OCI-LY1 (cell line): ENCODE results near the gene DCDC1.

Experiments used
- H2AFZ ChIP-seq: fragments of 200-600 bp; sonication (generic), shearing (Covaris generic); 2 replicates; pipeline ENCODE4 v1.6.0; 2014; ENCODE audit warnings: antibody characterized with exemption, mild to moderate bottlenecking, low read length
- H3F3A ChIP-seq: fragments of 200-600 bp; sonication (generic), shearing (Covaris generic); 2 replicates; pipeline ENCODE4 v1.6.0; 2014; ENCODE audit warnings: mild to moderate bottlenecking, antibody characterized with exemption, low read length, moderate library complexity; ENCODE audit not compliant: insufficient read depth
- H3K27ac ChIP-seq: fragments of 200-600 bp; sonication (generic); 2 replicates; pipeline ENCODE4 v1.5.1; 2014; ENCODE audit warnings: low read length, mixed run types, mild to moderate bottlenecking, low read depth; ENCODE audit not compliant: poor library complexity, severe bottlenecking
- H3K27me3 ChIP-seq: fragments of 200-600 bp; sonication (generic); 2 replicates; pipeline ENCODE4 v1.6.0; 2014; ENCODE audit warnings: antibody characterized with exemption, mild to moderate bottlenecking, low read length, moderate library complexity; ENCODE audit not compliant: insufficient read depth
- H3K36me3 ChIP-seq: fragments of 200-600 bp; sonication (generic); 2 replicates; pipeline ENCODE4 v1.6.1; 2014; ENCODE audit warnings: mild to moderate bottlenecking, antibody characterized with exemption, low read length, moderate library complexity, mixed read lengths; ENCODE audit not compliant: insufficient read depth
- H3K4me1 ChIP-seq: fragments of 200-600 bp; sonication (generic); 2 replicates; pipeline ENCODE4 v1.5.1; 2014; ENCODE audit warnings: mild to moderate bottlenecking, low read length, moderate library complexity; ENCODE audit not compliant: insufficient read depth, severe bottlenecking
- H3K4me2 ChIP-seq: fragments of 200-600 bp; sonication (generic), shearing (Covaris generic); 2 replicates; pipeline ENCODE4 v1.6.1; 2014; ENCODE audit warnings: low read length
- H3K4me3 ChIP-seq: fragments of 200-600 bp; sonication (generic); 2 replicates; pipeline ENCODE4 v1.5.1; 2014; ENCODE audit warnings: low read length, low read depth, mild to moderate bottlenecking, mixed read lengths; ENCODE audit not compliant: poor library complexity, severe bottlenecking
- H3K79me2 ChIP-seq: fragments of 200-600 bp; shearing (Covaris generic); 2 replicates; pipeline ENCODE4 v1.6.1; 2016; ENCODE audit warnings: mixed run types, low read length, mixed read lengths; ENCODE audit not compliant: insufficient read depth
- H3K9ac ChIP-seq: fragments of 200-600 bp; sonication (generic), shearing (Covaris generic); 2 replicates; pipeline ENCODE4 v1.6.1; 2014; ENCODE audit warnings: mild to moderate bottlenecking, low read length, mixed read lengths
- H3K9me2 ChIP-seq: fragments of 200-600 bp; sonication (generic), shearing (Covaris generic); 2 replicates; pipeline ENCODE4 v1.6.1; 2014; ENCODE audit warnings: low read depth, mild to moderate bottlenecking, low read length, mixed read lengths
- H3K9me3 ChIP-seq: fragments of 200-600 bp; shearing (Covaris generic); 2 replicates; pipeline ENCODE4 v1.6.1; 2014; ENCODE audit warnings: low read length, mixed read lengths
- H4K20me1 ChIP-seq: fragments of 200-600 bp; sonication (generic), shearing (Covaris generic); 2 replicates; pipeline ENCODE4 v1.6.0; 2016; ENCODE audit warnings: mild to moderate bottlenecking, low read length; ENCODE audit not compliant: insufficient read depth
- EZH2 ChIP-seq: fragments of 200-600 bp; sonication (generic), shearing (Covaris generic); IDR thresholded peaks from 2 replicates; pipeline ENCODE4 v1.8.0; 2017; ENCODE audit warnings: borderline replicate concordance, mixed run types, mild to moderate bottlenecking, antibody characterized with exemption, low read length, moderate library complexity, mixed read lengths
- TF ChIP-seq, protein P1 (sequence below): fragments of 200-600 bp; sonication (generic), shearing (Covaris generic); IDR thresholded peaks from 2 replicates; pipeline ENCODE4 v1.5.1; 2017; ENCODE audit warnings: mild to moderate bottlenecking, antibody characterized with exemption, low read length, moderate library complexity, mixed read lengths

Gene DCDC1

DNA sequence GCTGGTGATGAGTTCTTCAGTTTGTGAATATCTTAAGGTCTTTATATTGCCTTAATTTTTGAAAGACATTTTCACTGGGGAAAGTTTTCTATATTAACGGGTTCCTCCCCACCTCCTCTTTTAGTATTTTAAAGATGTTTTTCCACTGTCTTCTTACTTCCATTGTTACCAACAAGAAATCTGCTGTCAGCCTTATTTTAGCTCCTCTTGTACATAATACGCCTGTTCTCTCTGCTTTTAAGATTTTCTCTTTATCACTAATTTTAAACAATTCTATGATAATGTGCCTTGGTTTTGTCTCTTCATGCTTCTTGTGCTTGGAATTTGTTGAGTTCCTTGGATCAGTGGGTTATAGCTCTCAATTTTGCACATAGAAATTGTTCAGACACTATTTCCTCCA, 280.4 kb downstream of the DCDC1 start:
- Histone ChIP-seq H4K20me1 (no peaks in the 10 kb centered on the region), H3F3A (no peaks in the 10 kb centered on the region), H3K27me3 (no peaks in the 10 kb centered on the region), H3K9me2 (no peaks in the 10 kb centered on the region), H3K4me1 (no peaks in the 10 kb centered on the region), H3K4me2 (no peak overlapping the region), H3K36me3 (no peaks in the 10 kb centered on the region), H2AFZ (no peak overlapping the region), H3K4me3 (no peak overlapping the region), H3K9me3 (0 out of 2 replicates have a peak, but pooled peaks cover 3% of the 10 kb centered on the region), H3K9ac (no peak overlapping the region), H3K27ac (no peak overlapping the region), H3K79me2 (no peaks in the 10 kb centered on the region)
- no peak for TF ChIP-seq EZH2
- TF ChIP-seq, protein P1, sequence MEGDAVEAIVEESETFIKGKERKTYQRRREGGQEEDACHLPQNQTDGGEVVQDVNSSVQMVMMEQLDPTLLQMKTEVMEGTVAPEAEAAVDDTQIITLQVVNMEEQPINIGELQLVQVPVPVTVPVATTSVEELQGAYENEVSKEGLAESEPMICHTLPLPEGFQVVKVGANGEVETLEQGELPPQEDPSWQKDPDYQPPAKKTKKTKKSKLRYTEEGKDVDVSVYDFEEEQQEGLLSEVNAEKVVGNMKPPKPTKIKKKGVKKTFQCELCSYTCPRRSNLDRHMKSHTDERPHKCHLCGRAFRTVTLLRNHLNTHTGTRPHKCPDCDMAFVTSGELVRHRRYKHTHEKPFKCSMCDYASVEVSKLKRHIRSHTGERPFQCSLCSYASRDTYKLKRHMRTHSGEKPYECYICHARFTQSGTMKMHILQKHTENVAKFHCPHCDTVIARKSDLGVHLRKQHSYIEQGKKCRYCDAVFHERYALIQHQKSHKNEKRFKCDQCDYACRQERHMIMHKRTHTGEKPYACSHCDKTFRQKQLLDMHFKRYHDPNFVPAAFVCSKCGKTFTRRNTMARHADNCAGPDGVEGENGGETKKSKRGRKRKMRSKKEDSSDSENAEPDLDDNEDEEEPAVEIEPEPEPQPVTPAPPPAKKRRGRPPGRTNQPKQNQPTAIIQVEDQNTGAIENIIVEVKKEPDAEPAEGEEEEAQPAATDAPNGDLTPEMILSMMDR, result no peak

GRCh38 chr11:31069447-31070205, 299.9 kb downstream of the DCDC1 start:
- no peaks in the 10 kb centered on the region for H3K79me2 ChIP-seq
- no peak overlapping the region for H2AFZ ChIP-seq
- H4K20me1 ChIP-seq, result no peaks in the 10 kb centered on the region
- H3K9ac ChIP-seq, result no peak overlapping the region
- no peaks in the 10 kb centered on the region for H3K27me3 ChIP-seq
- H3F3A ChIP-seq, result no peaks in the 10 kb centered on the region
- no peak overlapping the region for H3K4me3 ChIP-seq
- TF ChIP-seq EZH2, result no peak
- TF ChIP-seq, protein P1, result no peak
- H3K4me1 ChIP-seq, result no peaks in the 10 kb centered on the region
- no peak overlapping the region for H3K27ac ChIP-seq
- no peaks in the 10 kb centered on the region for H3K9me2 ChIP-seq
- H3K9me3 ChIP-seq, result no peaks in the 10 kb centered on the region
- H3K36me3 ChIP-seq, result no peaks in the 10 kb centered on the region
- H3K4me2 ChIP-seq, result no peak overlapping the region

GRCh38 chr11:31060880-31061279, 308.7 kb downstream of the DCDC1 start:
- Histone ChIP-seq H3K27me3 (no peaks in the 10 kb centered on the region), H3K4me1 (no peaks in the 10 kb centered on the region), H3K9ac (no peak overlapping the region), H3K27ac (no peak overlapping the region), H3F3A (no peaks in the 10 kb centered on the region), H3K9me2 (no peaks in the 10 kb centered on the region), H3K4me3 (no peak overlapping the region), H3K4me2 (no peak overlapping the region), H3K79me2 (no peaks in the 10 kb centered on the region), H2AFZ (no peak overlapping the region), H3K9me3 (no peaks in the 10 kb centered on the region), H4K20me1 (no peaks in the 10 kb centered on the region), H3K36me3 (no peaks in the 10 kb centered on the region)
- no peak for TF ChIP-seq EZH2
- TF ChIP-seq, protein P1, result no peak
